Mesenteric fat pad (tissue), 1 donor: ENCODE results near the gene SAMD4A. TPM values are rescaled to one million over a fixed set of nuclear protein-coding genes. Genes with fewer than 3 reads are reported as not detected.
"Not testable (repeated sequence)": the region's sequence is repeated elsewhere in the genome, so short reads cannot be mapped to it uniquely, and the experiment has no call there.

ENCODE experiments used
- DNase-seq: peaks from one replicate; pipeline ENCODE4 v3.0.0-alpha.2; 2020; ENCODE audit warnings: low spot score
- total RNA-seq: library from RNA; stranded (reverse); fragmentation: NEBNext Ultra II Directional; extraction: Animal tissue kit (Norgen Biotek cat#: 25700); gene quantifications from one replicate; pipeline ENCODE4 v1.2.1, GENCODE V29; 2021
- donor health status: DM: yes; HTN: yes; CAD: no.

Gene SAMD4A
- total RNA-seq, 1 donor from 2014 or later: 110 TPM

- no peak for DNase-seq
Measured at GRCh38 chr14:54794796-54795195, 227.9 kb downstream of the SAMD4A start.

GRCh38 chr14:54796961-54797360 is 230.0 kb downstream of the SAMD4A start:
- no peak for DNase-seq

GRCh38 chr14:54797556-54797955 is 230.6 kb downstream of the SAMD4A start:
- DNase-seq: no peak

- DNase-seq: peak; percentile 79
Measured at GRCh38 chr14:54797986-54798385, 231.1 kb downstream of the SAMD4A start.

- peak; percentile 20 for DNase-seq
Measured at GRCh38 chr14:54798465-54799124, 231.7 kb downstream of the SAMD4A start.

GRCh38 chr14:54801482-54801881 is 234.6 kb downstream of the SAMD4A start:
- DNase-seq: not testable (repeated sequence)

GRCh38 chr14:54803396-54803795 is 236.5 kb downstream of the SAMD4A start:
- DNase-seq: no peak

GRCh38 chr14:54803926-54804537 is 237.1 kb downstream of the SAMD4A start:
- DNase-seq: no peak

- no peak for DNase-seq
Measured at GRCh38 chr14:54804538-54805041, 237.7 kb downstream of the SAMD4A start.

GRCh38 chr14:54805070-54805444 is 238.1 kb downstream of the SAMD4A start:
- DNase-seq: no peak

GRCh38 chr14:54805445-54806322 is 238.8 kb downstream of the SAMD4A start:
- DNase-seq: no peak

- no peak for DNase-seq
Measured at GRCh38 chr14:54806616-54807015, 239.7 kb downstream of the SAMD4A start.

- no peak for DNase-seq
Measured at GRCh38 chr14:54807428-54807827, 240.5 kb downstream of the SAMD4A start.

GRCh38 chr14:54807881-54808280 is 241.0 kb downstream of the SAMD4A start:
- DNase-seq: no peak

GRCh38 chr14:54808326-54809161 is 241.6 kb downstream of the SAMD4A start:
- no peak for DNase-seq

- DNase-seq: no peak
Measured at GRCh38 chr14:54809767-54810166, 242.8 kb downstream of the SAMD4A start.

GRCh38 chr14:54812617-54813016 is 245.7 kb downstream of the SAMD4A start:
- no peak for DNase-seq

- DNase-seq: no peak
Measured at GRCh38 chr14:54813081-54813480, 246.2 kb downstream of the SAMD4A start.

- no peak for DNase-seq
Measured at GRCh38 chr14:54814076-54814475, 247.1 kb downstream of the SAMD4A start.

- no peak for DNase-seq
Measured at GRCh38 chr14:54815016-54815415, 248.1 kb downstream of the SAMD4A start.

- DNase-seq: no peak
Measured at GRCh38 chr14:54815515-54815914, 248.6 kb downstream of the SAMD4A start.
